ENCODE measurements around the gene CHCHD10.
A peak's percentile ranks its signal among the peaks of the same experiment; 100 is the strongest.

CHCHD10 gene

GRCh38 chr22:23722160-23722559 lies 45.6 kb downstream of the CHCHD10 start:
- peaks cover 4% of the 10 kb centered on the region for H3K4me1 ChIP-seq (ENCODE audit: control insufficient read depth, insufficient read depth, low read length)
- H3K4me3 ChIP-seq (ENCODE audit: low read length), result no peak overlapping the region
- H3K27me3 ChIP-seq (ENCODE audit: control insufficient read depth, insufficient read depth, low read length), result no peaks in the 10 kb centered on the region
- no peaks in the 10 kb centered on the region for H3K36me3 ChIP-seq (ENCODE audit: control insufficient read depth, insufficient read depth, low read length)
- no peak overlapping the region for H3K9ac ChIP-seq (ENCODE audit: low read length)
- no peaks in the 10 kb centered on the region for H3K9me3 ChIP-seq (ENCODE audit: control insufficient read depth, low read length)

DNA sequence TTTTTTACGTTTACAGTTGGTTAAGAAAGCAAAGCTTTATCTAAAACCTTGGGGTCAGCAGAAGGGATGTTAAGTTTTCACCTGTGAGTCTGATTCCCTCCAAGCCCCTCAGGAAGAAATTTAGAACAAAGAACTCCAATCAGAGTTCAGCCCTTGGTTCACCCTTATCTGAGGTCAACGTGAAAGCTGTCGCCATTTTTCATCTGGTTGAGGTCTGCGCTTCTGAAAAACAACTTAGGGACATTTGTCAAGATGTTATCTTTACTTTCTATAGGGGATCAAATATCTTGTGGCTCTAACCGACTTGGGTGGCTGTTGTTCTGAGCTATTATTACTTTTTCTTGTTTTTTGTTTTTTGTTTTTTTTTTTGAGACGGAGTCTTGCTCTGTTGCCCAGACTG lies 46.9 kb downstream of the CHCHD10 start:
- H3K9me3 ChIP-seq (ENCODE audit: control insufficient read depth, low read length), result no peaks in the 10 kb centered on the region
- no peaks in the 10 kb centered on the region for H3K36me3 ChIP-seq (ENCODE audit: control insufficient read depth, insufficient read depth, low read length)
- H3K27me3 ChIP-seq (ENCODE audit: control insufficient read depth, insufficient read depth, low read length), result no peaks in the 10 kb centered on the region
- H3K4me3 ChIP-seq (ENCODE audit: low read length), result no peak overlapping the region
- peaks cover 6% of the 10 kb centered on the region for H3K4me1 ChIP-seq (ENCODE audit: control insufficient read depth, insufficient read depth, low read length)
- no peak overlapping the region for H3K9ac ChIP-seq (ENCODE audit: low read length)

DNA sequence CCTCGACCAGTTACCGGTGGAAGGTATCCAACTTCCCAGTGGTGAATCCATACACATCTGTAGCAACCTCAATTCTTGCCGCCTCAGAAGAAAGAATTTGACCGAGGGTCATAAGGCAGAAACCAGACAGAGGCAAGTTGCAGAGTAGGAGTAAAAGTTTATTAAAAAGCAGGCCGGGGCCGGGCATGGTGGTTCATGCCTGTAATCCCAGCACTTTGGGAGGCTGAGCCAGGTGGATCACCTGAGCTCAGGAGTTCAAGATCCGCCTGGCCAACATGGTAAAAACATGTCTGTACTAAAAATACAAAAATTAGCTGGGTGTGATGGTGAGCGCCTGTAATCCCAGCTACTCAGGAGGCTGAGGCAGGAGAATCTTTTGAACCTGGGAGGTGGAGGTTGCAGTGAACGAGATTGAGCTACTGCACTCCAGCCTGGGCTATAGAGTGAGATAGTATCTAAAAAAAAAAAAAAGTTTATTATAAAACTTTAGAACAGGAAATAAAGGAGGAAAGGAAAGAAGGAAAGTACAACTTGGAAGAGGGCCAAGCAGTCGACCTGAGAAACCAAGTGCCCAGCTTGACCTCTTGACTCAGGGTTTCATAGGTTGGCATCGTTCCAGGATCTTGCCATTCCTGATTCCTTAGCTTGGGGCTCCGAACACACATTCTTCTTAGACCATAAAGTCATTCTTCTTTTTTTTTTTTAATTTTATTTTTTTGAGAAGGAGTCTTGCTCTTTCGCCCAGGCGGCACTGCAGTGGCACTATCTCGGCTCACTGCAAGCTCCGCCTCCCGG lies 49.2 kb downstream of the CHCHD10 start:
- Histone ChIP-seq H3K27me3 (ENCODE audit: control insufficient read depth, insufficient read depth, low read length) (no peaks in the 10 kb centered on the region), H3K4me1 (ENCODE audit: control insufficient read depth, insufficient read depth, low read length) (peaks cover 7% of the 10 kb centered on the region), H3K4me3 (ENCODE audit: low read length) (no peak overlapping the region), H3K36me3 (ENCODE audit: control insufficient read depth, insufficient read depth, low read length) (no peaks in the 10 kb centered on the region), H3K9ac (ENCODE audit: low read length) (no peak overlapping the region), H3K9me3 (ENCODE audit: control insufficient read depth, low read length) (no peaks in the 10 kb centered on the region)

DNA sequence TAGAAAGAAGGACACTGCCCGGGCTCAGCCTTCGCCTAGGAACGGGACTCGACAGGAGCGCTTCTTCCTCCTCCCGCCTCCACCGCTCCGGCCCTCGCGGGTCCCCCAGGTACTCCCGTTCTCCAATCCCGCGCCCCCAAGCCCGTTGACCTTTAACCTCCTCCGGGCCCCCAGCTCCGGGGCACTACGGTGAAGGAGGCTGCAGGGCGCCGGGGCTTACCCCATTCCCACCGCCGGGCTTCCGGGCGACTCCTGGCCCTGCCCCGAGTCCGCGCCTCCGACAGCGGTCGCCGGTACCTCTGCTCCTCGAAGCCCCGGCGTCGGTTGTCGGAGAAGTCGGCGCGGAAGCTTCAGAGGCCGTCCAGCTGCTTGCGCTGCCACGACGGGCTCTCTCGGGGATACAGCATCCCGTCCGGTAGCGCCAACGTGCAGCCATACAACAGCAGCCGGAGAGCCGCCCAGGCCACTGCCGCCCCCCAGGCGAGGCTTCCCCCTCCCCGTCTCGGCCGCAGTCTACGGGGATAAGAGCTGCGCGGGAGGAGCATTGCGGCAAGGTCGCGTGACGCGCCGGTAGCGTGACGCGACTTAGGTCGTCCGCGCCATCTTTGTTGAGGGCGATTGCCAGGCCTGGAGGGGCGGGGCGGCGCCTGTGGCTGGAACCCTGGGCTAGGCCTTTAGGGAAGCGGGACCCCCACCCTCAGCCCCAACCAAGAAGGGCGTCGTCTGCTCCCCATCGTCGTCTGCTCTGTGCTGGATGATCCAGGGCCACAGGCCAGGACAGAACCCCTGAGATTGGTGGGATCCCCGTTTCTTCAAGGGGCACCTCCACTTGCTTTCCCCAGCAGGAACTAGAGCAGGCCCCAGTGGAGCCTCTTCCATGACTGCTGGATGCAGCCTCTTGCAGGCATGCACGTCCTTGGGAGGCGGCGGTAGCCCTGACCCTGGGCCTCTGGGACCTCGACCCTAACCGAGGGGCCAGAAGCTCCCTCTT lies 50.7 kb downstream of the CHCHD10 start:
- H3K9ac ChIP-seq (ENCODE audit: low read length), result peak overlapping the region; percentile 77
- peaks cover 7% of the 10 kb centered on the region for H3K4me1 ChIP-seq (ENCODE audit: control insufficient read depth, insufficient read depth, low read length)
- H3K27me3 ChIP-seq (ENCODE audit: control insufficient read depth, insufficient read depth, low read length), result no peaks in the 10 kb centered on the region
- no peaks in the 10 kb centered on the region for H3K9me3 ChIP-seq (ENCODE audit: control insufficient read depth, low read length)
- peak overlapping the region; percentile 44 for H3K4me3 ChIP-seq (ENCODE audit: low read length)
- H3K36me3 ChIP-seq (ENCODE audit: control insufficient read depth, insufficient read depth, low read length), result no peaks in the 10 kb centered on the region

All from mucosa of stomach (tissue), 1 donor.